ENCODE results near the gene ELOVL3.
"Not testable (repeated sequence)": the region's sequence is repeated elsewhere in the genome, so short reads cannot be mapped to it uniquely, and the experiment has no call there.

Gene ELOVL3

DNA sequence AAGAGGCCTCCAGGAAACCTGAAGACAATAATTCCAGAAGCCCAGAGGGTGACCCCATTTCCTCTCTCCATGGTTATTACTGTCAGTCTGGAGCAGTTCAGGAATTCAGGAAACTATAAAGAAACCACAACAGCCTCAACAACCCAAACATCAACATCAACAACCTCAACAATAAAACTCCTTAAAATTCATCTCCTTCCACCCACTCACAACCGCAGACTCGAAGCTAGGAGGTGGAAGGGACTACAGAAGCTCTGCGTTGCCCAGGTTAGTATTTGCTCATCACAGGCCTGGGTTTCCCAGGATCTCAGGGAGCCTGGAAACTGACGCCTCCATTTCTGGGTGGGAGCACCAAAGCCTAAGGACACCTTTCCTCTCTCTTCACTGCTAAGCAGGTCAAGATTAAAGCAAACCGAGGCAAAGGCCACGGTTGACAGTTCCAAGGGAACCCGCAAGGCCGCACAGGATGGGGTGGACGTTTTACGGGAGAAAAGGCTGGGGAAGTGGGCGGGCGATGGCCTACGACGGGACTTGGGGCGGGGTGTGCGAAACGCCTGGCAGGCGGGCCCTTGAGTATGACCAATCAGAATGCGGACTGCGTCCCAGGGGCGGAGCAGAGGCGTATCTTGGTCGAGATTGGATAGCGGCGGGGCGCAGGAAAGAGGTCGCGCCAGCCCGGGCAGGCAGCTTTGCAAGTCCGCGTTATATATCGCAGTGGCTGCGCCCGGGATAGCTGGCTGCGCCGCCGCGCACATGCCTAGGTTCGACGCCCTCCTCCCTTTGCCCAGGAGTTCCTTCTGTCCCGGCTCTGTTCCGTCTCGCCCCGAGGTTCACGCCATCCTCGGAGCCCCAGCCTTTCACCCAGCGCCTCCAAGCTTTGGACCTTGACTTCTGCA, at the start of gene ELOVL3:
TSS of gene ELOVL3 (plus strand) at position 654 of the 896 bp plus-strand sequence. CDS start 250 bp downstream, outside the sequence.
- DNase-seq: peak; percentile 93

GRCh38 chr10:102184606-102185005, 41.5 kb upstream of the ELOVL3 start:
- no peak for DNase-seq

DNA sequence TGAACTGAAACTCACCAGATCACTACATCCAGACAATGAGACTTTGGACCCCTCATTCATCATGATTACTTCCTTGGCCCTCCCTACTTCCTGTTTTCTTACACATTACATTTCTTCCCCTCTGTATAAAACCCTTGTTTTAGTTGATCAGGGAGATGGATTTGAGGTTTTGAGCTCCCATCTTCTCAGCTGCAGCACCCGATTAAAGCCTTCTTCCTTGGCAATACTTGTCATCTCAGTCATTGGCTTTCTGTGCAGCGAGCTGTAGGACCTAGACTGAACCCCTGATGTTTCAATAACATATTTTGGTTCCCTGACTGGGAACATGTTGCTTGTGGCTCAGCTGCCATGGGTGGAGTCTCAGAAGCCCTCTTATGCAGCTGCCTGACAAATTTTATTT, 40.8 kb upstream of the ELOVL3 start:
- DNase-seq: no peak

DNA sequence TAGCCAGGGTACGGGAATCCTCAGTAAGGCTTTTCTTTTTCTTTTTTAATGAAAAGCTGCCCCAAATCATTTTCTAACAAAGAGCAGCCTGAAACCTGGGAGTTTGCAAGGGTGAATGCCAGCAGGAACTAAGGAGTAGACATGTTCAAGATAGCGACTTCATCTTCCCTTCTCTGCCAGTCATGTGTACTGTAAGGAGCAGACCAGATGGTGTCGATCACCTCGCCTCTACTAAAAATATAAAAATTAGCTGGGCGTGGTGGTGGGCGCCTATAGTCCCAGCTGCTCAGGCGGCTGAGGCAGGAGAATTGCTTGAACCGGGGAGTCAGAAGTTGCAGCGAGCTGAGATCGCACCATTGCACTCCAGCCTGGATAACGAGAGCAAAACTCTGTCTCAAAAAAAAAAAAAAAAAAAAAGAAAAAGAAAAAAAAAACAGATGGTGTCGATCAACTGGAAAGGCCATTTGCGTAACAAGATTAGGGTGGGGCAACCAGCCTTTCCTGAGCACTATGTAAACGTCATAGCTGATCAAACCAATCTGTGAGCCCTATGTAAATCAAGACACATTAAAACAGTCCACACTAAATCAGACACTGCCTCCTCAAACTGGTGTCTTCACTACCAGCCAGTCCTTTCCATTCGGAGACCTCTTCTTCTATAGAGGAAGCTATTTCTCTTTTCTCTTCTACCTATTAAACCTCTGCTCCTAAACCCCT, 40.1 kb upstream of the ELOVL3 start:
- no peak for DNase-seq

GRCh38 chr10:102188298-102188940, 37.7 kb upstream of the ELOVL3 start:
- DNase-seq: no peak

- DNase-seq: peak; percentile 35
Observed at GRCh38 chr10:102188941-102189898, 36.9 kb upstream of the ELOVL3 start.

GRCh38 chr10:102191956-102192355, 34.1 kb upstream of the ELOVL3 start:
- no peak for DNase-seq

- DNase-seq: no peak
Observed at GRCh38 chr10:102195296-102195870, 30.7 kb upstream of the ELOVL3 start.

- DNase-seq: no peak
Observed at GRCh38 chr10:102196893-102197292, 29.2 kb upstream of the ELOVL3 start.

- no peak for DNase-seq
Observed at GRCh38 chr10:102198027-102198426, 28.1 kb upstream of the ELOVL3 start.

DNA sequence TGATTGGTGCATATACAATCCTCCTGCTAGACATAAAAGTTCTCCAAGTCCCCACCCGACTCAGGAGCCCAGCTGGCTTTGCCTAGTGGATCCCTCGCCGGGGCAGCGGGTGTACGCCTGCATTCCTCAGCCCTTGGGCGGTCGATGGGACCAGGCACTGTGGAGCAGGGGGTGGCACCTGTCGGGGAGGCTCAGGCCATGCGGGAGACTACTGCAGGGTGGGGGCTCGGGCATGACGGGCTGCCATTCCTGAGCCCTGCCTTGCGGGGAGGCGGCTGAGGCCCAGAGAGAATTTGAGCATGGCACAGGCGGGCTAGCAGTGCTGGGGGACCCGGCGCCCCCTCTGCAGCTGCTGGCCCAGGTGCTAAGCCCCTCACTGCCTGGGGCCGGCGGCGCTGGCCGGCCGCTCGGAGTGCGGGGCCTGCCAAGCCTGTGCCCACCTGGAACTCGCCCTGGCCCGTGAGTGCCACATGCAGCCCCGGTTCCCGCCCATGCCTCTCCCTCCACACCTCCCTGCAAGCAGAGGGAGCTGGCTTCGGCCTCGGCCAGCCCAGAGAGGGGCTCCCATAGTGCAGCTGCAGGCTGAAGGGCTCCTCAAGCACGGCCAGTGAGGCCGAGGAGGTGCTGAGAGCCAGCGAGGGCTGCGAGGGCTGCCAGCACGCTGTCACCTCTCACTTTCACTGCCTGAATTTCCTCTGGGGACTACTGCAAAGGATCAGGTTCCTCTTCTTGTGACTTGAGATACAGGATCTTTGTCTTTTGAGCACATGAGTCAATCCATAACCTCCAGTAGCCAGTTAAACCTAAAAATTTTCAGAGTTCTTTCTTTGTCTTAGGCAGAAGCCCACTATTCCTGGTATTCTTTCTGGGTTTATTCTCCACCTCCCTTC, 25.1 kb upstream of the ELOVL3 start:
- DNase-seq: no peak

- DNase-seq: no peak
Observed at GRCh38 chr10:102202386-102202785, 23.7 kb upstream of the ELOVL3 start.

DNA sequence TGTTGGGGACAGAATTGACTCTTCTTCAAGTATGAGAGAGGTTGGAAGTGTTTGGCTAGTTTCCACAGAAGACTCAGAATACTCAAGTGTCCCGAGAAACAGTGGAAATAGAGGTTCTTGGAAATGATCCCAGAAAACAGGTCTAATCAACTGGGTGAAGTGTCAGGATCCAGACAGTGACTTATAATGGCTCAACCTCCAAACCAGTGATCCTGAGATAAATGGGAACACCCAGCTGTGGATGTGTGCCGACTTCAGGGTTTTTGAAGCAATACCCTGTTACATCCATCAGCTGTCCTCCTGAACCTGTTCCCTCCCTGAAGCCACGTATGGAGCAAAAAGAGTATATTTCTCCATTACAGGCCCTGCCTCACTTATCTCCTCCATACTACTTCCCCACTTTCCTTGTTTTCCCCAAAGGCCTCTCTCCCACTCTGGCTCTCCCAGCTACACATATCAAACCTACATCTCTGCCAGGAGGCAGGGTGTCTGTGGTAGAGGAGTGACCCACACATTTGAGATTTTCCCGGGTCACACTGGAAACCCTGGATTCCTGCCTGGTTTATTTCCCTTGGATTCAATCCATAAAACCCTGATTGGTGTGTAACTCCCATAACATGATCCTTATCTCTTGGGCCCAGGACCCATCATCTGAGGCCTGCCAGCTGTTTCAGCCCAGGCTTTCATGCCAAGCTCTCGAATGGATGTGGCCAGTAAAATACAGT, 17.6 kb upstream of the ELOVL3 start:
- no peak for DNase-seq

DNA sequence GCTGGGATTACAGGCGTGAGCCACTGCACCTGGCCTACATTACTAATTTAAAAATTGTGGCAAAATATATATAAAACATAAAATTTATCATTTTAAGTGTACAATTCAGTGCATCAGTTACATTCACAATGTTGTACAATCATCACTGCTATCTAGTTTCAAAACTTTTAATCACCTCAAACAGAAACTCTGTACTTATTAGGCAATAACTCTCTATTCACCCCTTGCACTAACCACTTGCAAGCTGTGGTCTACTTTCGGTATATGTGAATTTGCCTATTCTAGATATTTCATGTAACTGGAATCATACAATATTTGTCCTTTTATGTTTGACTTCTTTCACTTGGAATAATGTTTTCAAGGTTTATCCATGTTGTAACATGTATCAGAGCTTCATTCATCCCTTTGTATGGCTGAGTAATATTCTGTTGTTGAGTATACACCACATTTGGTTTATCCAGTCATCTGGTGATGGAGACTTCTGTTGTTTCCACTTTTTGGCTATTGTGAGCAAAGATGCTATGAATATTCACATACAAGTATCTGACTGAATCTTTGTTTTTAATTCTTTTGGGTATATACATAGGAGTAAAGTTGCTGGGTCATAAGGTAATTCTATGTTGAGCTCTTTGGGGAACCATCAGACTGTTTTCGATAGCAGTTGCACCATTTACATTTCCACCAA, 14.3 kb upstream of the ELOVL3 start:
- DNase-seq: no peak

DNA sequence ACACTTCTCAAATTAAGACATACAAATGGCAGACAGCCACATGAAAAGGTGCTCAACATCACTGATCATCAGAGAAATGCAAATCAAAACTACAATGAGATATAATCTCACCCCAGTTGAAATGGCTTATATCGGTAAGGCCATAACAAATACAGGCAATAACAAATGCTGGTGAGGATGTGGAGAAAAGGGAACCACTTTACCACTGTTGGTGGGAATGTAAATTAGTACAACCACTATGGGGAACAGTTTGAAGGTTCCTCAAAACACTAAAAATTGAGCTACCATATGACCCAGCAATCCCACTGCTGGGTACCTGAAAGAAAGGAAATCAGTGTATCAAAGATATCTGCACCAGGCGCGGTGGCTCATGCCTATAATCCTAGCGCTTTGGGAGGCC, 12.5 kb upstream of the ELOVL3 start:
- DNase-seq: not testable (repeated sequence)

DNA sequence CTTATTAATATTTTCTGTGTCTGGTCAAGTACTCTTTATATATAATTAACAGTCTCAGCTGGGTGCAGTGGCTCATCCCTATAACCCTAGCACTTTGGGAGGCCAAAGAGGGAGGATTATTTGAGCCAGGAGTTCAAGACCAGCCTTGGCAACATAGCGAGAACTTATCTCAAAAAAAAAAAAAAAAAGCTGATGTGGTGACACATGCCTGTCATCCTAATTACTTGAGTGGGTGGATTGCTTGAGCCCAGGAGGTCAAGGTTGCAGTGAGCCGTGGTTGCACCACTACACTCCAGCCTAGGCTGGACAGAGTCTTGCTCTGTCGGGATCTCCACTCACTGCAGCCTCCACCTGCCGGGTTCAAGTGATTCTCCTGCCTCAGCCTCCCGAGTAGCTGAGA, 6.7 kb upstream of the ELOVL3 start:
- DNase-seq: no peak

- DNase-seq: no peak
Observed at GRCh38 chr10:102220612-102221011, 5.5 kb upstream of the ELOVL3 start.

DNA sequence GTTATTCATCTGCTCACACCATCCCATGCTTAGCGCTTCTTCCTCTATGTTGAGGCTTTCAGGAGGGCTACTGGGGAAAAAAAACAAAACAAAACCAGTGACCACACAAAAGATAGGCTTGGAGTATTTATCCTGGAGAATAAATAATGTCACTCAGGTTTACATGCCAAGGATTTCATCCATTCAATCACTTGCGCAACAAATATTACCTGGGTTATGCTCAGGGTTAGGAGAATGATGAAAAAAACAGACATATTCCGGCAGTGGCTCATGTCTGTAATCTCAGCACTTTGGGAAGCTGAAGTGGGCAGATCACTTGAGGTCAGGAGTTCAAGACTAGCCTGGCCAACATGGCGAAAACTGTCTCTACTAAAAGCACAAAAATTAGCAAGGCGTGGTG, 3.3 kb upstream of the ELOVL3 start:
- no peak for DNase-seq

- DNase-seq: no peak
Observed at GRCh38 chr10:102226542-102226870, 407 bp downstream of the ELOVL3 start.

DNA sequence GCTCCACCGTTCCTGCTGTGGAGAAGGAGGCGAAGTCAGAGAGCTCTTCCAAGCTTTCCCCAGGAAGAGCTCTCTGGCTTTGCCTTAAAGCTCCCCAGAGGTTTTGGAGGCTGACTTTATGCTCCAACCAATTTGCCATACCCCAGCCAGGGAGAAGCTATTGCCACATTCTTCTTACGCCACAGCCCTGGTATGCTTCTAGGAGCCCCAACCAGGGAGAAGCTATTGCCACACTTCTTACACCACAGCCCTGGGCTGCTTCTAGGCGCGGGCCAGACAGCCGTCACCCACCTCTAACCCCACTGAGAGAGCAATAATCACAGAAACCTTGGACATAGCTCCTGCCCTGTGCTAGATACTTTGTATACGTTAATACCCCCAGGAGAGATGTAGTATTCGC, 951 bp downstream of the ELOVL3 start:
- no peak for DNase-seq

All from CD4-positive, alpha-beta T cell treated with Interleukin-17A for 1 hour (primary cell).